Caco-2 (cell line): Measurements from ENCODE around the gene FRZB. TPM values are rescaled to one million over a fixed set of nuclear protein-coding genes. Genes with fewer than 3 reads are reported as not detected.

ENCODE experiments used
- BruUV-seq: library from RNA; stranded (reverse); fragments of 400-500 nt; replicated peaks from 2 replicates; lab custom pipeline; 2021; lab: Mats Ljungman, UMichigan
- CTCF ChIA-PET: fragments of 300-600 bp; sonication (Branson Sonifier 250); formaldehyde crosslinking; loops from one replicate; lab custom pipeline; 2022; ENCODE audit warnings: antibody characterized with exemption; lab: Charles Lee
- POLR2A ChIA-PET: fragments of 300-600 bp; sonication (Branson Sonifier 250); formaldehyde crosslinking; loops from one replicate; lab custom pipeline; 2022; ENCODE audit warnings: antibody characterized with exemption; lab: Charles Lee
- DNase-seq, 2 experiments: peaks; one replicate each; pipeline versions ENCODE4 v3.0.0 to v3.0.0-alpha.2; 2020 to 2022
- H3K27me3 ChIP-seq: replicated peaks from 2 replicates; pipeline ENCODE4 v1.6.0; 2011; ENCODE audit warnings: low read length; ENCODE audit not compliant: control insufficient read depth, insufficient read depth
- H3K36me3 ChIP-seq: 2 replicates; pipeline ENCODE4 v1.5.1; 2011; ENCODE audit warnings: low read length; ENCODE audit not compliant: control insufficient read depth, insufficient read depth
- H3K4me1 ChIP-seq: fragments of 250-450 bp; sonication (Bioruptor Pico); 2 replicates; pipeline ENCODE4 v1.5.1; 2020; ENCODE audit warnings: mild to moderate bottlenecking
- H3K4me3 ChIP-seq: 2 replicates; pipeline ENCODE4 v1.5.1; 2011; ENCODE audit warnings: low read depth, mild to moderate bottlenecking, control low read depth, low read length
- H3K9me3 ChIP-seq: fragments of 250-450 bp; sonication (Bioruptor Pico); 2 replicates; pipeline ENCODE4 v1.5.1; 2020; ENCODE audit warnings: mild to moderate bottlenecking, moderate library complexity
- H3K27ac Mint-ChIP-seq: one replicate; pipeline ENCODE4 v1.8.0; 2022; ENCODE audit warnings: mixed read lengths; ENCODE audit not compliant: unreplicated experiment
- H3K27me3 Mint-ChIP-seq: one replicate; pipeline ENCODE4 v1.8.0; 2022; ENCODE audit warnings: mixed read lengths; ENCODE audit not compliant: insufficient read depth, unreplicated experiment
- H3K36me3 Mint-ChIP-seq: one replicate; pipeline ENCODE4 v1.8.0; 2022; ENCODE audit warnings: mild to moderate bottlenecking, mixed read lengths; ENCODE audit not compliant: insufficient read depth, unreplicated experiment
- H3K4me1 Mint-ChIP-seq: one replicate; pipeline ENCODE4 v1.8.0; 2022; ENCODE audit warnings: low read depth, mixed read lengths; ENCODE audit not compliant: unreplicated experiment
- H3K4me3 Mint-ChIP-seq: one replicate; pipeline ENCODE4 v1.8.0; 2022; ENCODE audit warnings: mild to moderate bottlenecking, moderate library complexity, mixed read lengths; ENCODE audit not compliant: unreplicated experiment
- H3K9me3 Mint-ChIP-seq: one replicate; pipeline ENCODE4 v1.8.0; 2022; ENCODE audit warnings: mixed read lengths; ENCODE audit not compliant: unreplicated experiment
- intact Hi-C: fragments of 100-400 bp; cut with micrococcal nuclease; formaldehyde crosslinking; loops from one replicate; pipeline ENCODE4 v1.10.0; 2022; ENCODE audit not compliant: unreplicated experiment
- total RNA-seq: library from RNA; stranded (reverse); gene quantifications from 2 replicates; pipeline ENCODE4 v1.2.3, GENCODE V29; 2022
- TF ChIP-seq, protein P1 (sequence below), 2 experiments: fragments of 200-600 bp in 1 of 2; IDR thresholded peaks; 1 replicate in 1 of 2; 2 replicates in 1 of 2; pipeline versions ENCODE4 v1.5.1 to v1.8.0; 2011 to 2022; ENCODE audit warnings: antibody characterized with exemption in 1 of 2, control low read depth in 1 of 2, inconsistent platforms in 1 of 2, low read depth in 1 of 2, low read length in 1 of 2, mild to moderate bottlenecking in 1 of 2, moderate library complexity in 1 of 2; ENCODE audit not compliant: insufficient read depth in 1 of 2, severe bottlenecking in 1 of 2, unreplicated experiment in 1 of 2

The FRZB gene
- total RNA-seq, 1 experiment from 2014 or later, result not detected

DNA sequence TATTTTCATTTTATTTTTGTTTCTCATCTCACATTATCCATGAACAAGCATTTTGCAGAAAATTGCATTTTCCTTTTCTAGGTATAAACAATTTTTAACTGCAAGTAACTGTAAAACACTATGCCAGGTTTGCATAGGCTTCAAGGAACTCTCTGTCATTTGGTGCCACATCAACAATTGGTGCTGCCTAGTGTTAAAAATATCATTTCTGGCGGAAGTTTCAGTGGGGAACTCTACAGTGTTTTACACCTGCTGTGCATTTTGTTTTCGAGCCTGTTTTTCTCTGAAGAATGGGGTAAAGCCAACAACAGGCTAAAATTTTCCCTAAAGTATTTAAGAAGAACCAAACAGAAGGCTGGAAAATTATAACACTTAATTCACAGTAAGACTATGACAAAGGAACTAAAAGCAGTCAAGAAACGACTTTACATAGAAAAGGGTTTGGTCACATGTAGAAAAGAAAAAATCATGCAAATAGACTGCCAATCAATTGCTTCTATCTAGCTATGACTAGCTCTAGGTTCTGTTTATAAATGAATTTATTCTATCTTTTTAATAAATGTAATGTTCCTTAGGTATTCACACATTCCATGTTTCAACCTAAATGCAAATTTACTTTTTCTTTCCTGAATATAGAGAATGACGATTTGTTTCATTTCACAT lies 21.4 kb upstream of the FRZB start:
- Mint-ChIP-seq H3K27ac (peak overlapping the region; percentile 53), H3K4me3 (no peak overlapping the region), H3K27me3 (no peaks in the 10 kb centered on the region), H3K4me1 (peaks cover 22% of the 10 kb centered on the region), H3K36me3 (no peaks in the 10 kb centered on the region), H3K9me3 (no peaks in the 10 kb centered on the region)
- no peak for DNase-seq
- H3K4me3 ChIP-seq, result no peak overlapping the region
- no TSS peak for BruUV-seq
- H3K36me3 ChIP-seq, result no peaks in the 10 kb centered on the region
- no peaks in the 10 kb centered on the region for H3K27me3 ChIP-seq
- peaks cover 26% of the 10 kb centered on the region for H3K4me1 ChIP-seq
- POLR2A ChIA-PET, result no interaction called here
- intact Hi-C loops, result no loop called here
- TF ChIP-seq, protein P1, sequence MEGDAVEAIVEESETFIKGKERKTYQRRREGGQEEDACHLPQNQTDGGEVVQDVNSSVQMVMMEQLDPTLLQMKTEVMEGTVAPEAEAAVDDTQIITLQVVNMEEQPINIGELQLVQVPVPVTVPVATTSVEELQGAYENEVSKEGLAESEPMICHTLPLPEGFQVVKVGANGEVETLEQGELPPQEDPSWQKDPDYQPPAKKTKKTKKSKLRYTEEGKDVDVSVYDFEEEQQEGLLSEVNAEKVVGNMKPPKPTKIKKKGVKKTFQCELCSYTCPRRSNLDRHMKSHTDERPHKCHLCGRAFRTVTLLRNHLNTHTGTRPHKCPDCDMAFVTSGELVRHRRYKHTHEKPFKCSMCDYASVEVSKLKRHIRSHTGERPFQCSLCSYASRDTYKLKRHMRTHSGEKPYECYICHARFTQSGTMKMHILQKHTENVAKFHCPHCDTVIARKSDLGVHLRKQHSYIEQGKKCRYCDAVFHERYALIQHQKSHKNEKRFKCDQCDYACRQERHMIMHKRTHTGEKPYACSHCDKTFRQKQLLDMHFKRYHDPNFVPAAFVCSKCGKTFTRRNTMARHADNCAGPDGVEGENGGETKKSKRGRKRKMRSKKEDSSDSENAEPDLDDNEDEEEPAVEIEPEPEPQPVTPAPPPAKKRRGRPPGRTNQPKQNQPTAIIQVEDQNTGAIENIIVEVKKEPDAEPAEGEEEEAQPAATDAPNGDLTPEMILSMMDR (IDR thresholded peaks at IDR 0.05; ENCODE audit: insufficient read depth in 1 of 2, low read depth in 1 of 2, low read length in 1 of 2, severe bottlenecking in 1 of 2, unreplicated experiment in 1 of 2), result no peak
- CTCF ChIA-PET, result no interaction called here
- H3K9me3 ChIP-seq, result no peaks in the 10 kb centered on the region

- Mint-ChIP-seq H3K4me3 (no peak overlapping the region), H3K4me1 (peaks cover 22% of the 10 kb centered on the region), H3K27me3 (no peaks in the 10 kb centered on the region), H3K36me3 (no peaks in the 10 kb centered on the region), H3K9me3 (no peaks in the 10 kb centered on the region), H3K27ac (no peak overlapping the region)
- Histone ChIP-seq H3K4me1 (peaks cover 21% of the 10 kb centered on the region), H3K4me3 (no peak overlapping the region), H3K36me3 (no peaks in the 10 kb centered on the region), H3K27me3 (no peaks in the 10 kb centered on the region), H3K9me3 (no peaks in the 10 kb centered on the region)
- DNase-seq, result no peak
- intact Hi-C loops, result no loop called here
- BruUV-seq, result no TSS peak
- ChIA-PET CTCF (no interaction called here), POLR2A (no interaction called here)
- TF ChIP-seq, protein P1 (IDR thresholded peaks at IDR 0.05; ENCODE audit: insufficient read depth in 1 of 2, low read depth in 1 of 2, low read length in 1 of 2, severe bottlenecking in 1 of 2, unreplicated experiment in 1 of 2), result no peak
These were observed 20.7 kb upstream of the FRZB start for GRCh38 chr2:182887093-182887492.

GRCh38 chr2:182885771-182886170 lies 19.3 kb upstream of the FRZB start:
- Histone ChIP-seq H3K9me3 (no peaks in the 10 kb centered on the region), H3K27me3 (no peaks in the 10 kb centered on the region), H3K4me1 (peaks cover 8% of the 10 kb centered on the region), H3K36me3 (no peaks in the 10 kb centered on the region), H3K4me3 (no peak overlapping the region)
- Mint-ChIP-seq H3K27me3 (no peaks in the 10 kb centered on the region), H3K4me1 (peaks cover 11% of the 10 kb centered on the region), H3K9me3 (no peaks in the 10 kb centered on the region), H3K27ac (no peak overlapping the region), H3K4me3 (no peak overlapping the region), H3K36me3 (no peaks in the 10 kb centered on the region)
- TF ChIP-seq, protein P1 (IDR thresholded peaks at IDR 0.05; ENCODE audit: insufficient read depth in 1 of 2, low read depth in 1 of 2, low read length in 1 of 2, severe bottlenecking in 1 of 2, unreplicated experiment in 1 of 2), result no peak
- DNase-seq, result no peak
- POLR2A ChIA-PET, result no interaction called here
- CTCF ChIA-PET, result no interaction called here
- no TSS peak for BruUV-seq
- intact Hi-C loops, result no loop called here
